HG03045 (cell line): ENCODE data around the gene PLB1.

Experiments used
- ATAC-seq: cut with Tn5 transposase; IDR thresholded peaks from one replicate; pipeline ENCODE4 v1.9.1; 2021; ENCODE audit warnings: mild to moderate bottlenecking, moderate library complexity; ENCODE audit not compliant: unreplicated experiment

Gene PLB1

GRCh38 chr2:28563869-28564268, 68.0 kb downstream of the PLB1 start:
- ATAC-seq: no peak

- ATAC-seq: no peak
Observed at GRCh38 chr2:28564346-28564745, 68.5 kb downstream of the PLB1 start.

DNA sequence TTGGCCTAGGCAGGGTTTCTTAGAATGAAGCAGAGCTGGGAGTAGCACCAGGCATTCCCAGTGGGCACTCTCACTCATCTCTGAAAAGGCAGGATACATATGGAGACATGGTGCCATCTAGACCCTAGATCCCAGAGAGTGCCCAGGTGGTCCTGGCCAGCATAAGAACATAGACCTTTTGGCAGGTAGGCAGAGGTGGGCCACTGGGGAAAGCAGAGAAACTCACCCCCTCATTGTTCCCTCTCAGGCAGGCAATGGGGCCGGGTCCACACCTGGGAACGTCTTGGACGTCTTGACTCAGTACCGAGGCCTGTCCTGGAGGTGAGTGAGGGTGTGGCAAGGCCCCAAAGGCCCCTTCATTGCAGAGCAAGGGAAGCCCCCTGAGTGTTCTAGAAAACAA, 69.2 kb downstream of the PLB1 start:
- ATAC-seq: no peak

- ATAC-seq: no peak
Observed at GRCh38 chr2:28565720-28566295, 69.9 kb downstream of the PLB1 start.

DNA sequence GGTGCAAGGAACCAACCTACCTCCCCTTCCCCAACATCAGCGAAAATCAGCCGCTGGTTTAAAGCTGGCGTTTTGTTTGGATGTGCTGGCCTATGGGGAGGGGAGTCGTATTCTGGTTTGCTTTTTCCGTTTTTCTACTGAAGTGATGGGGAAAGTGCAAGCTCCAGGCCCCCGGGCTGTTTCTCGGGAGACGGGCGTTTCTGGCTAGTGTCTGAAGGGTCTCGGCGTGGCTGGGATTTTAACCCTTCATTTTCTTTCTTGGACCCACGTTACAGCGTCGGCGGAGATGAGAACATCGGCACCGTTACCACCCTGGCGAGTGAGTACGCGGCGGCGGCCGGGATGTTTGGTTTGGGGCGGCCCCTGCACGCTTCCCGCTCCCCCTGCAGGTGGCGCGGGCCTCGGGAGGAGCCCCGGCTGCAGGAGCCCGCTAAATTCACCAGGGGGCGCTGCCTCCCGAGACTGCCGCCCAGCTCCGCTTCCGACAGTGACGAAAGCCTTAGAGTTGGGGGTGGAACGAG, 70.7 kb downstream of the PLB1 start:
- peak; percentile 96 for ATAC-seq

DNA sequence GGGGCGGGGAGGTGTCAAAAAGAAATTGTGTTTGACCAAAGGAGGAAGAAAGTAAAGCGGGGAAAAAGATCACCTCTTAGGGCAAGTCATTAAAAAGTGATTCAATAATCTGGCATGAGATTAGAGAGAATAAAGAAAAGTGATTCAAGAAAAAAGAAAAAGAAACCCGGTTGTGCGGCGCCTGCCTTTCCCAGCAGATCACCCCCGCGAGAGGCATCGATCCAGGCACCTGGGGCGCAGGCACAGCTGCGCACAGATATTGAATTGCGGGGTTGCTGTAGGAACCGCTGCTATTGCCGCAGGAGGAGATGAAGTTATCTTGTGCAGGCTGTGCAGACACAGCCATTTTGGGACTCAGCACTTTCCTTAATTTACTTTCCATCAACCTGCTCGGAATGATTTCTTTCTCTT, 71.2 kb downstream of the PLB1 start:
- no peak for ATAC-seq

- ATAC-seq: no peak
Observed at GRCh38 chr2:28568036-28568435, 72.2 kb downstream of the PLB1 start.

GRCh38 chr2:28568533-28568932, 72.7 kb downstream of the PLB1 start:
- no peak for ATAC-seq

DNA sequence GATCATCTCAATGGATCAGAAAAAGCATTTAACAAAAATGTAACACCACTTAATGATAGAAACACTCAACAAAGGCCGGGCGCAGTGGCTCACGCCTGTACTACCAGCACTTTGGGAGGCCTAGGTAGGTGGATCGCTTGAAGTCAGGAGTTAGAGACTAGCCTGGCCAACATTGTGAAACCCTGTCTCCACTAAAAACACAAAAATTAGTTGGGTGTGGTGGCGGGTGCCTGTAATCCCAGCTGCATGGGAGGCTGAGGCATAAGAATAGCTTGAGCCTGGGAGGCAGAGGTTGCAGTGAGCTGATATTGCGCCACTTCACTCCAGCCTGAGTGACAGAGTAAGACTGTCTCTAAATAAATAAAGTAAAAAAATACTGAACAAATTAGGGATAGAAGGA, 74.6 kb downstream of the PLB1 start:
- no peak for ATAC-seq

GRCh38 chr2:28576714-28577113, 80.9 kb downstream of the PLB1 start:
- ATAC-seq: no peak

DNA sequence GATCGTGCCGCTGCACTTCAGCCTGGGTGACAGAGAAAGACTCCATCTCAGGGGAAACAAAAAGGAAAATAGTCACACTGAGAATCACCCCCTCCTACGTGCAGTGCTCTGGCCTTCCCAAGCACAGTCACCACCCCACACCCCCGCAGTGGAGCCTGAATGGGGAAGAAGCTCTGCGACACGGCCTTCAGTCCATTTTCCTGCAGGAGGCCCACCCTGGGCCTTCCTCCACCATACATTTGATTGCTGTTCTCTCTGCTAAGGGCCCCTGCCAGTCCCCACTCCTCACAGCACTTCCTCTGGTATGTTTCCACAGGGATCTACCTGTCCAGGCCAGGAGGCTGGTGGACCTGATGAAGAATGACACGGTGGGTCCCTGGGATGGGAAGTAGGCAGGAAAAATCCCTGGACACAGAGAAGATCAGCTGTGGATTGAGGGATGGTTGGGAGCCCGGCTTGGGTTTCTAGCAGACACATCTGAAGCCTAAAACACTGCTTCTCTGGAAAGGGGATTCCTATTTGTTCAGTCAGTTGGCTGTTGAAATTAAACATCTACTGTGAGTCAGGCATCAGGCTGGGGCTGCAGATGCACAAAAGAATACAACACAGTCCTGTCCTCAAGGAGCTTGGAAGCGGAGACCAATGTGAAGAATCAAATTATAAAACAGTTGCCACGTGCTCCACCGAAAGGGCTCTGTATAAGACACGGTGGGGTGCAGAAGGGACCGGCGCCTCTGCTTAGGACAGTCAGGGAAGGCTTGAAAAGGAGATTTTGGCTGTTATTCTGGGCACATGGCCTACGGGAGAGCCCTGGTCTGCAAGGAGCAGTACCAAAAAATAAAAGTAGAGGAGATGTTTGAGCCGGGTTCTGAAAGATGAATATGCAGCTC, 82.2 kb downstream of the PLB1 start:
- ATAC-seq: no peak

DNA sequence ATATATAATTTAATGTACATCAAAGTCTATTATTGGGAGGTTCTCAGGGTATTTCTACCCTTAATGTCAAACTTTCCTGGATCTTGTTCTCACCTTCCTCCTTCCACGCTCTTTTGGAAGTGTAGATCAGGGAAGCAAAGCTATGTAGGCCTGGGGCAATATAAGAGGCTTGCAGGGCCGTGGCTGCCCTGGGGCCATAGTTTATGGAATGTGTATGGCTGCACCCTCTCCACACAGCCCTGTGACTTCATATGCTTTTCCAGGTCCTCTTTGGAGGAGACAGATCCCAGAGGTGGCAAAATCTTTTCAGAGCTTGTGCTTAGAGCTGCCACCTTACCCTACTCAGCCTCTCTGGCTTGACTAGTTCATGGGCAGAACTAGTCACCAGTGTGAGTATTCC, 82.9 kb downstream of the PLB1 start:
- no peak for ATAC-seq

DNA sequence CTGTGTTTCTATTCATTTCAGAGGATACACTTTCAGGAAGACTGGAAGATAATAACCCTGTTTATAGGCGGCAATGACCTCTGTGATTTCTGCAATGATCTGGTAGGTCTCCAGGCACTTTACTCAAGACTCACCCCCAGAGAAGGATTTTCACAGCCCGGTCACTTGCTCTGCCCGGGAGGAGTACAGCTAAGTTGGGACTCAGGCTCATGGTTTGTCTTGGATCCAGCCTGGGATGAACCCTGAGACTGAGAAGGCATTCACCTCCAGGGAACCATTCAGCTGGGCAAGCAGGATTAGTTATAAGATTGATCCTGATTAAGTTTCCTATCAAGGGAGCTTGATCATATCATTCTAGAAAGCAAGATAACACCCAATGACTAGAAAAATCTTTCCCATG, 83.7 kb downstream of the PLB1 start:
- no peak for ATAC-seq

DNA sequence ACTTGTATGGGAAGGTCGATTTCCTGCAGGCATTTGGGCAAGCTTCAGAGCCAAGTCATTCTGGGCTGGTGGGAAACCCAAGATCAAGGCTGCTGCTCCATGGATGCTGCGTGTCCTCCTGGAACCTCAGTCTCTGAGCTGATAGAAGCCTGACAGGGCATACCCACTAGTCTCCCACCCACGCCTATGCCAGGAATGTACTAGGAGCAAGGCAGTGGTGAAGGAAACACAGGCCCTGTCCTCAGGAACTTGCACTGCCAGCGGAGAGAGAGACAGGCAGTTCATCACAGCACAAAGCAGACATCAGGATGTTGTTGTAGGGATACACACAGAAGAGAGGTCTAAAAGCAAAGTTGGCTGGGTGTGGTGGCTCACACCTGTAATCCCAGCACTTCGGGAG, 84.2 kb downstream of the PLB1 start:
- ATAC-seq: no peak

- no peak for ATAC-seq
Observed at GRCh38 chr2:28581312-28581711, 85.5 kb downstream of the PLB1 start.

DNA sequence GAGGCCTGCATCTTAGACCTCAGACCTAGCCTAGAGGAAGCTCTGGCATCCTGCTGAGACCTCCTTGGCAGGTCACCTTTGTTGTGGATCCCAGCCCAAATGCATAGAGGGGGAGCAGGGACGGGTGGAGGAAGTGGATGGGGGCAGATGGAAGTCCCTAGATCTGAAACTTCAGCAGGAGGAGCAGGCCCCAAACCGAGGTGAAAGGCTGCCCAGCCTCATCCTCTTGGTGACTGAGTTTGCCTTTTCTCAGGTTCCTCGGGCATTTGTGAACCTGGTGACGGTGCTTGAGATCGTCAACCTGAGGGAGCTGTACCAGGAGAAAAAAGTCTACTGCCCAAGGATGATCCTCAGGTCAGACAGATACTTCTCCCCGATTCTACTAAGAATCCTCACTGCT, 86.3 kb downstream of the PLB1 start:
- no peak for ATAC-seq

DNA sequence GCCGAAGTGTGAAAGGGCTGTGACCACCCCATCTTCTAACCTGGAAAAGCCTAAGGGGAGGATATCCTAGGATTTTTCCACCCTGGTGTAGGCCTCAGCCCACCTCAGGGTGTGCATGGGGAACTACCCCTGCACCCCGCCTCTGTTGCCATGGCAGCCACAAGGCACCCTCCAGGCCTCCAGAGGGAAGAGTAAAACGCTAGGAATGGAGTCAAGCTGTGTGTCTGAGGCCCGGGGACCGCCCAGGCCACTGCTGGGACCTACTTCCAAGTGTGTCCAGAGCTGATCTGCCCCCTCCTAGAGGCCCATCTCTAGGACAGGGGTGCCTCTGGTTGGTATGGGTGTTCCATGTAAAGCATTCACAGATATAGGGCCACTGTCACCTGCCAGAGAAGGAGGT, 86.7 kb downstream of the PLB1 start:
- no peak for ATAC-seq

- no peak for ATAC-seq
Observed at GRCh38 chr2:28583899-28584553, 88.2 kb downstream of the PLB1 start.

DNA sequence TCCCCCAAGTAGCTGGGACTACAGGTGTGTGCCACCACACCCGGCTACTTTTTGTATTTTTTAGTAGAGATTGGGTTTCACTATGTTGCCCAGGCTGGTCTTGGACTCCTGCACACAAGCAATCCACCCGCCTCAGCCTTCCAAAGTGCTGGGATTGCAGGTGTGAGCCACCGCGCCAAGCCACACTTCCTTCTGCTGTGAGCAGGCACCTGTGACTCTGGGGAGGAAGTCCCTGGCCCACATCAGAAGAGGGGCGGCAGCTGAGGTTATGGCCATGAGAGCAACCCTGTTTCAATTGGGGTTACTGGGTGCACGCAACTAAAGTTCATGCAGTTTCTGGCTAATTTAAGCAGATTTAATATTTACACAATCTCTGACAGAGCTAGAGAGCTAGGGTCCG, 91.0 kb downstream of the PLB1 start:
- ATAC-seq: no peak

GRCh38 chr2:28587526-28588291, 91.8 kb downstream of the PLB1 start:
- no peak for ATAC-seq

- ATAC-seq: no peak
Observed at GRCh38 chr2:28588292-28588670, 92.4 kb downstream of the PLB1 start.
